Activated CD8-positive, alpha-beta memory T cell treated with anti-CD3 and anti-CD28 coated beads for 36 hours (primary cell): ENCODE results near the gene MAP3K2. TPM values are rescaled to one million over a fixed set of nuclear protein-coding genes. Genes with fewer than 3 reads are reported as not detected.

ENCODE experiments used
- CTCF ChIA-PET: fragments of 350-600 bp; sonication (Branson Sonifier 250); formaldehyde crosslinking; loops from one replicate; lab custom pipeline; 2021; ENCODE audit warnings: antibody characterized with exemption; lab: Charles Lee
- POLR2A ChIA-PET: fragments of 350-600 bp; sonication (Branson Sonifier 250); formaldehyde crosslinking; loops from one replicate; lab custom pipeline; 2021; ENCODE audit warnings: antibody characterized with exemption; lab: Charles Lee
- total RNA-seq, 2 experiments: library from RNA; stranded (reverse); gene quantifications; one replicate each; pipeline ENCODE4 v1.2.3, GENCODE V29; 2021

The MAP3K2 gene
- total RNA-seq, 2 experiments from 2014 or later: 48.4 to 49.5 TPM

DNA sequence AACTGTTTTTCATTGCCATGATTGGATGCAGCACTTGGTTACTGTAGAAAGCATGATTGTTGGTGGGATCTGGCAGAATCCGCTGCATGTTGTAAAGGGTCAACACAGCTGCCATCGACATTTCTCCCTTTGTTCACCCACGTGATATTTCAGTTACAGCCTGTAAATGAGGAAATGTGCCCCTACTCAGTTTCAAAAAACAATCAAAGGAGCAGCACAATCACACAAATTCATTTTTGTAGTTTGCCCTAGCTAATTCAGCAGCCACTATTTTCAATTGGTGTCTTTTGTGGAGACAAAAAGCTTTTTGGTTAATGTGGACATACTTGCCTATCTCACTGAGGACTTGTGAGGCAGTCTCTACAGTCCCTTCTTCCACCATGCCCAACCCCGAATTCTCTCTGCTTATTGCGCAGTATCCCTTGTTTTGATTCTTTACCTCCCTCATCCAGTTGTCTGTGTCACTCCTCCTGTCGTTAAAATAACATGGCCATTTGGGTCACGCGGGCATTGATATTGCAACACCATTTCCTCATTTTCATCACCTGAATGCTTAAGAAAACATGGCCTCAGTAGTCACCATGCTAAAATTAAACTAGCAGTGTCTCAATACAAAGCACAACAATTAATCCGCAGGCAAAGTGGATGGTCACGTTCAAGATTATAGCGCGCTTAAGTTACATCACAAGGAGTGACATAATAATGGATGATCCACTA, 24.0 kb upstream of the MAP3K2 start:
- ChIA-PET CTCF (interaction anchor here (1.4 to 1.8 kb wide), 2 partner anchors 13 to 23 kb away, joined by 5 to 12 read pairs; no protein-coding TSS in a partner anchor), POLR2A (no interaction called here)

DNA sequence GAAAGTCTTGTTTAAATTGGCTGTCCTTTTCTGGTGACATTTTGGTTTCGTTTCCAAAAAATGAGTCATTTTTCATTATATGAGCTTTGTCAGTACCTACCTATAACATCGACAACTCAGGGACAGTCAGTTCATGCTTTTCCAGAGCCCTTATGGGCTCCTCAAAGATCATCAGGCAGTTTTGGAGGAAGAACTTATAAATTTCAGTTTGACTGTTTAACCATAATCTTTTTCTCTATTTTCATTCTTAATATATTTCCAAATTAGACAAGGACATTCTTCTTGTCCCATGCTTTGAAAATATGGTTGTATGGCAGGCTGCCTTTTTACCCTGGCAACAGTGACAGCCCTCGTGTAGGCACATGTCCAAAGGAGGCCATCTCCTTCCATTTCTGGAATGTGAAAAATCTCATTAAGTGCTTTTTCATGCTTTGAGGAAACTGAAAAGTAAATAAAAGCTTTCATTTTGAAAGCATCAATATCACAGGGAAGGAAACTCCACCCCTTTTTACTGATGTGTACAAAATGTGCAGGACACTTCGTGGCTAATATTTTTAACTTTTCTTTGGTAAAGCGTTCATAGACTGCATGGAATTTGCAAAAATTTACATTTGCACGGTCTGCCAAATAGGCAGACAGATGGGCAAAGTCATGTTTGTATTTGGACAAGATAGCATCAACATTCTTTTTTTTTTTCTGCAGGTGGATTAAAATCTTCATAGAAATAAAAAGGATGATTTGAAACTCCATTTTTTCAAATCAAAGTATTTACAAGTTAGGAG, 23.3 kb upstream of the MAP3K2 start:
- CTCF ChIA-PET: interaction anchor here (0.9 to 1.8 kb wide), 3 partner anchors 12 to 22 kb away, joined by 3 to 12 read pairs (median 5); no protein-coding TSS in a partner anchor
- POLR2A ChIA-PET: interaction anchor here (1.0 kb wide), 1 partner anchor 22 kb away, joined by 4 read pairs; no protein-coding TSS in a partner anchor

DNA sequence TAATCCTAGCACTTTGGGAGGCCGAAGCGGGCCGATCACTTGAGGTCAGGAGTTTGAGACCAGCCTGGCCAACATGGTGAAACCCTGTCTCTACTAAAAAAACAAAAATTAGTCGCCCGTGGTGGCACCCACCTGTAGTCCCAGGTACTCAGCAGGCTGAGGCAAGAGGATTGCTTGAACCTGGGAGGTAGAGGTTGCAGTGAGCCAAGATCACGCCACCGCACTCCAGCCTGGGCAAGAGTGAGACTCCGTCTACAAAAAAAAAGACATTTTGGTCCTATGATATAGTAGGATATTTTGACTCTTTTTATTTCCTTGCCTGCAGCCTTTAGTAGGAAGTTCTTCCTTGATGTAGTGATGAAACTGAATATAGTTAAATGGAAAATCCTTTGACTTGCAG, 21.9 kb upstream of the MAP3K2 start:
- ChIA-PET POLR2A (interaction anchor here (1.0 kb wide), 1 partner anchor 21 kb away, joined by 4 read pairs; no protein-coding TSS in a partner anchor), CTCF (interaction anchor here (0.7 kb wide), 1 partner anchor 21 kb away, joined by 4 read pairs; the partner anchor contains the start of gene MAP3K2)

DNA sequence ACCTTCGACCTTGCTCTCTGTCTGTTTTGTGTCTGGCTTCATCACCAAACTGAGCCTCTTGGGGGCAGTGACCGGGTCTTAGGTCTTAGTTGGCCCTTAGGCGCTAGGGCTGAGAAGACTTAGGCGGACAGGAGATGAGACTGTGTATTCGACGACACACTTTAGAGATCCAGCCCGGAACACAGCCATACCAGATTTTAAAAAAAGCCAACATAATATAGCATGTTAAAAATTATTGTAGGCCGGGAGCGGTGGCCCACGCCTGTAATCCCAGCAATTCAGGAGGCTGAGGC, 21.0 kb upstream of the MAP3K2 start:
- ChIA-PET CTCF (no interaction called here), POLR2A (interaction anchor here (0.6 kb wide), 1 partner anchor 43 kb away, joined by 3 read pairs; no protein-coding TSS in a partner anchor)

DNA sequence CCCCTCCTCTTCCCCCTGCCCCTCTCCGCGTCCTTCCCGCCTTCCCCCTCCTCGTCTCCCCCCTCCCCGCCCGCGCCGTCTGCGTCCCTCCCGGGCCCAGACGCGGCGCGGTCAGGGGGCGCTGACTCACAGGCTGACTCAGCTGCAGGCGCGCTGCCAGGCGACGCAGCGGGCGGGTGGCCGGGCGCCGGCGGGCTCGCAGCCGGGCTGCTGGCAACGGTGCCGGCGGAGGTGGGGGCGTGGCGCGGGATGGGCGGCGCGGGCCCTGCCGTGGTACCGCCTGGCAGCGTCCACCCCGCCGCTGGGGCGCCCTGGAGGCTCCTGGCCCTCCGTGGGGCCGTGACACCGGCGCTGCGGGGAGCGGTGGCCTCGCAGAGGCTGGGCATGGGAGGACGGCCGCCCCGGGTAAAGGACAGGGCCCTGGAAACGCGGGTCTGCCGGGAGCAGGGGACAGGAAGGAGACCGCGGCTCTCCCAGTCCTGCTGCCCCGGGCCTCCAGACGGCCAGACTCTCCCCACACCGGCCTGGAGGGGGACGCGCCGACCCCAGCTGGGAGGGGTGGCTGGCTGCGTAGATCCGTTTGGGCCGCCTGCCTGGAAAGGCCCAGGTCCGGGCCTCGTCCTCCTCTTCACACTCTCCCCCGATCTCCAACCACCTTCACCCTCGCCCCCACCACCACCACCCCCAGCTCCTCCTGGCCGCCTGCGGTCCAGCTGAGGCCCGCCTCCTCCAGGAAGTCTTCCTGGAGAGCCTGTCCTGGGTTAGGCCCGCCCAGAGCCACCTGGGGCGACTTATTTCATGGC, 20.4 kb upstream of the MAP3K2 start:
- ChIA-PET POLR2A (interaction anchor here (0.6 kb wide), 1 partner anchor 43 kb away, joined by 3 read pairs; no protein-coding TSS in a partner anchor), CTCF (no interaction called here)

DNA sequence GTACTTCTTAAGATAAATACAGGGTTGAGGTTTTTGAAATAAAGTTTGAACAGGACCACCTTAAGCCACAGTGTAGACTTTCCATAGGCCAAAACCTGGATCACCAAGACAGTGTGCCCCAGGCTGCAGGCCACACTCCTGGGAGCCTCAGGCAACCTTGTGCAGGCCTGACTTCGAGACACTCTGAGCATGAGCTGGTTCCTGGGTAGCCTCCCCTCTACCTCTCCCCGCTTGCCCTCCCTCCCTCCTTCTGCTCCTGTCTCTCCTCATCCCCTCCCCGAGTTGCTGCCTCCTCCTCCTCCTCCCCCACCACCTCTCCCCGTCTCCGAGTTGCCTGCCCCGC, 19.9 kb upstream of the MAP3K2 start:
- CTCF ChIA-PET: no interaction called here
- POLR2A ChIA-PET: no interaction called here

DNA sequence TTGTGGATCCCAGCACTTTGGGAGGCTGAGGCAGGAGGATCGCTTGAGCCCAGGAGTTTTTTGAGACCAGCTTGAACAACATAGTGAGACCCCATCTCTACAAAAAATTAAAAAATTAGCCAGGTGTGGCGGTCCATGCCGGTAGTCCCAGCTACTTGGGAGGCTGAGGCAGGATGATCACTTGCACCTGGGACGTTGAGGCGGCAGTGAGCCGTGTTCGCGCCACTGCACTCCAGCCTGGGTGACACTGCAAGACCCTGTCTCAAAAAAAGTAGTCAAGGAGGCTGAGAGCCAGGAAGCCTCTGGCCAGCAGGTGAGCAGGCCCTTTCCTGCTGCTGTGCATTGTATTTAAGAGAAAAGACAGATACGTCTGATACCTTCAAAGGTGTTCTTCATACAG, 19.3 kb upstream of the MAP3K2 start:
- CTCF ChIA-PET: no interaction called here
- POLR2A ChIA-PET: no interaction called here

DNA sequence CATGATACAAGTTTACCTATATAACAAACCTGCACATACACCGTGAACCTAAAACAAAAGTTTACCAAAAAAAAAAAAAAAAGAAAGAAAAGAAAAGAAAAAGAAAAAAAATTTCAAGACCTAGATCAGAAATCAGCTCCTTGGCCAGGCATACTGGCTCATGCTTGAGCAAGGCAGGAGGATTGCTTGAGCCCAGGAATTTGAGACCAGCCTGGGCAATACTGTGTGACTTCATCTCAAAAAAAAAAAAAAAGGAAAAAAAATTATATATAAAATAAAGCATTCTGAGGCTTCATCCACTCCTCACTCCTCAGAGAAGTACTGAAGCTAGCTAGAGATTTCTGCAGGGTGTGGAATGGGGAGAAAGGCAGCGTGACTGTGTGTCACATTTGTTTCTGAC, 18.7 kb upstream of the MAP3K2 start:
- ChIA-PET CTCF (no interaction called here), POLR2A (no interaction called here)

DNA sequence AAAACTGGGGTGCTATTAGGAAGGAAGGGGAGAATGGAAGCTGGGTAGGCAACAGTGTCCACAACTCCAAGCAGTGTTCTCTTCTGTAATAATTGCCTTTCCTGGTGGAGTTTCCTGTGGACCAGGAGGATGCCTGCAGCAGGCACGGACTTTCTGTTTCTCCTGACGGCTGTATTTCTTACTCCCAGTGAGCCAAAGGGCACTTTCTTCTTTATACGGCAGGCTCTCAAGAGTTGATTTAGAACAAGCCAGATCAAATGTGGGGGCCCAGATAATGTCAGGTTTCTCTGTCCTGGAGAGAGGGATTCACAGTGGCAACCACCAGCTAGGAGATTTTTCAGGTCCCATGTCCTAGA, 17.5 kb upstream of the MAP3K2 start:
- ChIA-PET CTCF (no interaction called here), POLR2A (no interaction called here)

DNA sequence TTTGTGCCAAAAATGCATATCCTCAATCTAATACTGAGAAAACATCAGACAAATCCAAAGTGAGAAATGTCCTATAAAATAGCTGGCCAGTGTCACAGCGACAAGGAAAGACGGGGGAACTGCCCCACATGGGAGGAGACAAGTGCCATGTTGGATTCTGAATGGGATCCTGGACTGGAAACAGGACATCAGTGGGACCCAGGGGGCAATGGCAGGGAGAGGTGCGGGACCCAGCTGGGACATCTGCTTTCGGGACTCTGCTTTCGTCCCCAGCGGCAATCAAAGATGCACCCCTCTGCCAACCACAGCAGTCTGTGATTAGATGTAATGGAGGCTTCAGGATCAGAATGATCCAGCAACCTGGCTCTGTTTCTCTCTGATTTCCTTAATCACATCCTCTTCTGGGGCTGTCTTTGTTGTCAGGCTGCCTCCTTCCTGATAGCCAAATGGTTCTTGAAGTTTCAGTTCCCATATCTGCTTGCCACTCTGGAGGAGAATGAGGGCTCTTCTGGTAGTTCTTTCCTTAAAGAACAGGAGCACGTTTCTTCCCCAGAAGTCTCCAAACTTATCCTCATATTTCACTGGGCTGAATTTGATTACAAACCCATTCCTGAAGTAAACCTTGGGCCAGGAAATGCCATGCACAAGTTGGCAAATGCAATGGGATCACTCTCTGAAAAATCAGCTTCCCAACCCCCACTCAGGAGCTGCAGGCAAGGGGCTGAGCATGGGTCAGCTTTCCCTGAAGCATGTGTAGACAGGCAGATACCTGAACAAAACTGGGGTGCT, 16.9 kb upstream of the MAP3K2 start:
- POLR2A ChIA-PET: no interaction called here
- CTCF ChIA-PET: no interaction called here

DNA sequence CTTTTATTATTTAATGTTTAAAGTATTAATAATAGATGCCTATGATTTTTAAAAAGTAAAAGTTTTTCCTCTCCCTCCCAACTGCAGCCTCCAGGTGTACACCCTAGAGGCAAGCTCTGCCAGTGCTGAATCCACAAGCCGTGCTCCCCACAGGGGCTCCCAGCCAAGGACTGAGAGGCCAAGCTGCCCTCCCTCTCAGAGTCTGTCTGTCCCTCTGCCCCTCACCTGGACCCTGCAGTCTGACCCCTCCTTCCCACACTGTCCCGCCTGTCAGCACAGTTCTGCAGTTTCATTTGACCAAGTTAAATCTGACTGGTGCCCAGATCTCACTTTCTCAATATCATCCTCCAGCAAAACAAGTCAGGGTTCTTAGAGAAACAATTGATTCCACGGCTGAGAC, 15.7 kb upstream of the MAP3K2 start:
- POLR2A ChIA-PET: no interaction called here
- CTCF ChIA-PET: no interaction called here

DNA sequence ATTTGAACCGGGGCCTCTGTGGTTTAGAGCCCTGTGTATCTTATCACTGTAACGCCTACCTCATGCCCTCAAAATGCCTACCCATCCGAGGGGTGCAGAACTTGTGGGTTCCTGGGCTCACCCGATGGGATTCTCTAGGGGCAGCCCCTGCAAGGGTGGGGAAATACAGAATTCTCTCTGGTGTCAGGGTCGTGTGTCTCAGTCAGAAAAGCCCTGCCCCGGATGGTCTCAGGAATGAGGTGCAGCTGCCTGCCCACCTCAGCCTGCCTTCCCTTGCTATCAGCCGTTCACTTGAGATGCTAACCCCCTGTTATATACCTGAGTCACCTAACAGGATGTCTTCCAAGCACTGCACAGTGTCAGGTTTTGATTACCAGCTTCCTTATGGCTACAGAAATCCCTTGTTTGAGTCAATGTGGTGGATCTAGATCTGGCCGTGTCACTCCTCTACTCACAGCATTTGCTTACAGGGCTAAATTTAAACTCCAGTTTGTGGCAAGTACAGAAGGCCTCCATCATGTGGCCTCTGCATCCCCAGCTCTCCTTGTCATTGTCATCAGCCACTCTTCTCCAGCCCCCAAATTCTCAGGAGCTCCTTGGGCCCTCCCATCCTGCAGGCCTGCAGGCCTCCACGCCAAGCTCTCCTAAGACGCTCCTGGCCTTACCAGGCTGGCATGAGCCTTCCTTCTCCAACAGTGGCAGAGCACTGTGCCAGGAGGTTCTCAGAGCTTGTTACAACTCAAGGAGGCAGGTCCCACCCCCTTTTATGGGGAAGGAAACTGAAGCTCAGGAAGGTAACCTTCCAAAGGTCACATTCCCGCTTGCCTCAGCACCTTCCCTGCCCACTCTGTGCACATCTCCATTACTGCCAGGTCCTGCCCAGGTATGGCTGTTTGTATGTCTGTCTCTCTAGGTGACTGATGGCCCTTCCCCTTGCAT, 14.3 kb upstream of the MAP3K2 start:
- ChIA-PET POLR2A (no interaction called here), CTCF (interaction anchor here (1.1 kb wide), 1 partner anchor 12 kb away, joined by 3 read pairs; no protein-coding TSS in a partner anchor)

DNA sequence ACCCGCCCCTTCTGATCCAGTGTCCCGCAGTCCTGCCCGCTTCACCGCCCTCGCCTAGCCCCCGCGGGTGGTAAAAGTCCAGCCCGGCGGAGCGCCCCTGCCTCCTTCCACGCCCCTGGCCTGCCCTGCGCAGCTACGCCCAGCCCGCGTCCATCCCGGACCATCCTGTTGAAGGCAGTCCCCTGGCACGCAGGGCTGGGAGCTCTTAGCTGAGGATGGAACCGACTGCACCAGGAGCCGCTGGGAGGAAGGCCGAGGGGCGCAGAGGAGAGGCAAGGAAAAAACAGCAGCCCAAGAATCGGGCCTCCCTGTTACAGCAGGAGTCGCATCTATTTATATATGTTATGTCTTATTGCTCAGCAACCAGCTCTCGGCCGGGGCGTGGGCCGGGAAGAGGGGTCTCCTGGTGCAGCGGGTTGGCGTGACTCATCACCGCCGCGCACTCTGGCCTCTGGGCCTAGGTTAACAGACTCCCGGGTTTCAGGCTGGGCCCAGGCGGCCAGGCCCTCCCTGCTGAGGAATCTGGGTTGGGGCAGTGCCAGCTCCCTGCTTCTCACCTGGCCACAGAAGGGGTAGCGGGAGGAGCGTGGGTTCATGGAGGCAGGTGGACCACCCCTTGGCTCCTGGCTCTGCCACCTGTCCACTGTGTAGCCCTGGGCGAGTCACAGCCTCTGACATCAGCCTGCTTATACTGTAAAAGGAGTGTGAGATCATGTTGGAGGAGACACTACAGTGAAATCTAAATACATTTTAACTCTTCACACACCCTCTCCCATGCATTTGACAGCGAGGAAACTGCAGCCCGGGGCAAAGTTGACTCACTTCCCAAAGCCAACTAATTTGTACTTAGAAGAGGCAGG, 13.4 kb upstream of the MAP3K2 start:
- CTCF ChIA-PET: interaction anchor here (1.1 kb wide), 1 partner anchor 13 kb away, joined by 3 read pairs; no protein-coding TSS in a partner anchor
- POLR2A ChIA-PET: no interaction called here

DNA sequence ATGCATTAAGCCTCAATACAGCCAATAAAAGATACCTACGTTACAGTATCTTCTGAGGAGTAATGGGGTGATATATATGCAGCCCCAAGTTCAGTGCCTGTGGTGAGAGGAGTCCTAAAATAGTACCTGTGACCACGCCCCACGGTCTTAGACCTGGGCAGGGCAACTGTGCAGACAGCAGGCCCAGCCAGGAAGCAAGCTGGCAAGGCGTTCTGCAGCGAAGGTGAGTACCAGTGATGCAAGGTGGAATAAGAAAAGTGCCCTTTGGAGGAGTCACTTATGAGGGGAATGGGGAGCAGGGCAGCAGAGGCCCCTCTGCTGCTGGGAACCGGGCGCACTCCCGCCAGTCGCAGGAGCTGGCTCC, 12.7 kb upstream of the MAP3K2 start:
- ChIA-PET CTCF (no interaction called here), POLR2A (no interaction called here)

DNA sequence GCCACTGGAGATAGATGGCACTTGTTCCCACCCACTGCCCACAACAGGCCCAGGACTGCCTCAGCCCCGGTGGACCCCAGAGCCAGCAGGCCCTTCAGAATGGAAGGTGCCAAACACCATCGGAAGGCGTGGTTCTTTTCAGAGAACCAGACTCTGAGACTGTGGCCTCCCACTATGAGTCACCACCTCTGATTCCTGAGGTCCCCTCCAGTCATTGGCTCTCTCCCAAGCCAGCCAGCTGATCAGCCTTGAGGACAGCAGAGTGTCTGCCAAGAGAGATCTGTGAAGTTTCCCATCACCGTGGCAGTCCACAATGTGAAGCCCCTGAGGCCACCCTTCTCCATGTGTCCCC, 10.4 kb upstream of the MAP3K2 start:
- ChIA-PET POLR2A (no interaction called here), CTCF (interaction anchor here (0.5 to 0.6 kb wide), 2 partner anchors 14 to 57 kb away, joined by 3 read pairs; no protein-coding TSS in a partner anchor)

DNA sequence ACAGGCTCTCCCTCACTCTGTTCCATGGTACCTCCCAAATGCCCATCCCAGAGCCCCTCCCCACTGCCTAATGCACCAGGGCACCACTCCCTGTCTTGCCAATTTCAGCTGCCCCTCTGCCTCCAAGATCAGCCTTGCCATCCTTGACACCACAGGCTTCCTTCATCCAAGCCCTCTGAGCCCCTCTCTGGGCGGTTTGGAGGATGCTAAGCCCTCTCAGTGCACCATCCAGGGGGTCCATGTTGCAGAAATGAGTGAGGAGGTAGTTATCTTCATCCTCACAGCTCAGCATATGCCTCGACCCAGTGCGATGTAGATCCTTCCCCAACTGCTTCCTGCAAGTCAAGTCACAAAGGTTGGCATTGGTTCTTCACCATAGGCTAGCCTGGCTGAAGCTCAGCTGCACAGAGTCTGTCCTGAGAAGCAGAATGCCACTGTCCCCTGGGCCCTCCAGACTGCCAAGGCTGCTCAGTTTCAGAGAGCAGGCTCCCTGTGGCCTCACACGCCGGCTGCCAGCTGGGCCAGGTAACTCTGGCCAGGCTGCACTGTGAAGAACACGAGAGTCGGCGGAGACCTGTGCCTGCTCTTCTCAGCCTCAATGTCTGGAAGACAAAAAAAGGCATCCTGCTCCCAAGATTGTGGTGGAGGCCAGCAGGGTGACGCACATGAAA, 9.9 kb upstream of the MAP3K2 start:
- ChIA-PET POLR2A (no interaction called here), CTCF (interaction anchor here (0.5 kb wide), 1 partner anchor 56 kb away, joined by 3 read pairs; no protein-coding TSS in a partner anchor)

DNA sequence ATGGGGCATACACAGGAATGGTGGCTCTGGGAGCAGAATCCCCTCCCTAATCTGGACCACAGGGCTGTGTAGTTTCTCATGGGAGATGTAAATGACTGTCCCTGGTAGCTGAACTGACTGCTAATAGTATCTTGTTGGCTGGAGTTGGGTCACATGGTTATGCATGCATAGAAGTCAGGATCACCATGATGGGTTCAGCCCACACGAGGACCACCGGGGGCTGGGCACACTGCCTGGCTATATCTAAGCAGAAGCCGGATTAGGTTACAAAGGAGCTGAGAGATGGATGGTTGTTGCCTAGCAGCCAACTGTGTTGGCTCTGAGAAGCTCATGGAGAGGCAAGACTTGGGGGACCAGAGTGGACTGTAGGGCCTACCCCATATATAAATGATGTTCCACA, 6.7 kb upstream of the MAP3K2 start:
- ChIA-PET CTCF (interaction anchor here (0.6 to 1.5 kb wide), 3 partner anchors 16 to 37 kb away, joined by 3 to 4 read pairs (median 3); no protein-coding TSS in a partner anchor), POLR2A (no interaction called here)
